DND-41 (cell line): ENCODE data around the gene PPME1.

Source experiments
- CTCF ChIP-seq: IDR thresholded peaks from 2 replicates; pipeline ENCODE4 v1.5.1; 2012; ENCODE audit warnings: borderline replicate concordance, low read length, moderate library complexity, mild to moderate bottlenecking; ENCODE audit not compliant: poor library complexity, severe bottlenecking; ENCODE audit errors: extremely low read depth
- EZH2 ChIP-seq: IDR thresholded peaks from 3 replicates; pipeline ENCODE4 v1.6.1; 2012; ENCODE audit warnings: borderline replicate concordance, low read depth, mild to moderate bottlenecking, moderate library complexity, low read length, inconsistent platforms; ENCODE audit not compliant: severe bottlenecking

- TF ChIP-seq CTCF (no peak), EZH2 (no peak)
Measured at GRCh38 chr11:74179234-74180052, 8.4 kb downstream of the PPME1 start.
